ENCODE results near the gene KLRC3. TPM values are rescaled to one million over a fixed set of nuclear protein-coding genes. Genes with fewer than 3 reads are reported as not detected.

KLRC3 gene
- total and polyA plus RNA-seq, 2 donors from 2014 or later: 0.72 TPM; not detected in 1

GRCh38 chr12:10456856-10457255, 36.5 kb upstream of the KLRC3 start:
- H3K4me1 ChIP-seq (ENCODE audit: control insufficient read depth in 2 of 3, insufficient read depth in 2 of 3, low read depth in 1 of 3, low read length in 3 of 3): no peaks in the 10 kb centered on the region
- H3K36me3 ChIP-seq (ENCODE audit: control insufficient read depth in 2 of 3, insufficient read depth in 3 of 3, low read length in 3 of 3): no peaks in the 10 kb centered on the region
- no peak for TF ChIP-seq CTCF (IDR thresholded peaks at IDR 0.05; ENCODE audit: borderline replicate concordance, extremely low read depth, insufficient read depth)
- H3K9me3 ChIP-seq (ENCODE audit: control insufficient read depth in 2 of 3, insufficient read depth in 1 of 3, low read length in 3 of 3): peaks cover 0 to 2% (median 2%) of the 10 kb centered on the region in 3 donors
- no peak overlapping the region for H3K4me3 ChIP-seq (ENCODE audit: low read length in 3 of 3)
- intact Hi-C loops (cut with DNase I): no loop called here
- no peak overlapping the region for H3K9ac ChIP-seq (ENCODE audit: low read length in 3 of 3)
- FAIRE-seq (no peak), DNase-seq (no peak)
- no peaks in the 10 kb centered on the region for H3K27me3 ChIP-seq (ENCODE audit: control insufficient read depth, insufficient read depth, low read length)
- H3K27ac ChIP-seq (ENCODE audit: low read depth in 2 of 2, low read length in 2 of 2): no peak overlapping the region

- no peak overlapping the region for H3K4me3 ChIP-seq (ENCODE audit: low read length in 3 of 3)
- DNase-seq (no peak), FAIRE-seq (no peak)
- peaks cover 0 to 2% (median 0%) of the 10 kb centered on the region in 3 donors for H3K9me3 ChIP-seq (ENCODE audit: control insufficient read depth in 2 of 3, insufficient read depth in 1 of 3, low read length in 3 of 3)
- TF ChIP-seq CTCF (IDR thresholded peaks at IDR 0.05; ENCODE audit: borderline replicate concordance, extremely low read depth, insufficient read depth): no peak
- no peak overlapping the region for H3K9ac ChIP-seq (ENCODE audit: low read length in 3 of 3)
- H3K27ac ChIP-seq (ENCODE audit: low read depth in 2 of 2, low read length in 2 of 2): no peak overlapping the region
- H3K4me1 ChIP-seq (ENCODE audit: control insufficient read depth in 2 of 3, insufficient read depth in 2 of 3, low read depth in 1 of 3, low read length in 3 of 3): no peaks in the 10 kb centered on the region
- H3K36me3 ChIP-seq (ENCODE audit: control insufficient read depth in 2 of 3, insufficient read depth in 3 of 3, low read length in 3 of 3): no peaks in the 10 kb centered on the region
- intact Hi-C loops (cut with DNase I): no loop called here
- H3K27me3 ChIP-seq (ENCODE audit: control insufficient read depth, insufficient read depth, low read length): no peaks in the 10 kb centered on the region
Measured at GRCh38 chr12:10455766-10456165, 35.4 kb upstream of the KLRC3 start.

- FAIRE-seq (no peak), DNase-seq (no peak)
- H3K36me3 ChIP-seq (ENCODE audit: control insufficient read depth in 2 of 3, insufficient read depth in 3 of 3, low read length in 3 of 3): no peaks in the 10 kb centered on the region
- intact Hi-C loops (cut with DNase I): no loop called here
- H3K9ac ChIP-seq (ENCODE audit: low read length in 3 of 3): no peak overlapping the region
- H3K9me3 ChIP-seq (ENCODE audit: control insufficient read depth in 2 of 3, insufficient read depth in 1 of 3, low read length in 3 of 3): peaks cover 0 to 2% (median 0%) of the 10 kb centered on the region in 3 donors
- H3K4me1 ChIP-seq (ENCODE audit: control insufficient read depth in 2 of 3, insufficient read depth in 2 of 3, low read depth in 1 of 3, low read length in 3 of 3): no peaks in the 10 kb centered on the region
- no peaks in the 10 kb centered on the region for H3K27me3 ChIP-seq (ENCODE audit: control insufficient read depth, insufficient read depth, low read length)
- no peak overlapping the region for H3K27ac ChIP-seq (ENCODE audit: low read depth in 2 of 2, low read length in 2 of 2)
- no peak overlapping the region for H3K4me3 ChIP-seq (ENCODE audit: low read length in 3 of 3)
- no peak for TF ChIP-seq CTCF (IDR thresholded peaks at IDR 0.05; ENCODE audit: borderline replicate concordance, extremely low read depth, insufficient read depth)
Measured at GRCh38 chr12:10454531-10454930, 34.1 kb upstream of the KLRC3 start.

- Histone ChIP-seq H3K36me3 (ENCODE audit: control insufficient read depth in 2 of 3, insufficient read depth in 3 of 3, low read length in 3 of 3) (no peaks in the 10 kb centered on the region), H3K9ac (ENCODE audit: low read length in 3 of 3) (no peak within 1 kb of the TSS), H3K4me1 (ENCODE audit: control insufficient read depth in 2 of 3, insufficient read depth in 2 of 3, low read depth in 1 of 3, low read length in 3 of 3) (no peaks in the 10 kb centered on the region), H3K27me3 (ENCODE audit: control insufficient read depth, insufficient read depth, low read length) (no peaks in the 10 kb centered on the region), H3K4me3 (ENCODE audit: low read length in 3 of 3) (no peak within 1 kb of the TSS), H3K27ac (ENCODE audit: low read depth in 2 of 2, low read length in 2 of 2) (no peak within 1 kb of the TSS), H3K9me3 (ENCODE audit: control insufficient read depth in 2 of 3, insufficient read depth in 1 of 3, low read length in 3 of 3) (peaks cover 0 to 2% (median 0%) of the 10 kb centered on the region in 3 donors)
- intact Hi-C loops (cut with DNase I): no loop called here
- TF ChIP-seq CTCF (IDR thresholded peaks at IDR 0.05; ENCODE audit: borderline replicate concordance, extremely low read depth, insufficient read depth): no peak
- DNase-seq (no peak), FAIRE-seq (no peak)
Measured at GRCh38 chr12:10453156-10453555, 32.8 kb upstream of the KLRC3 start, which contains the start of gene KLRC1. TSS of gene KLRC1 (minus strand) at chr12:10453377. CDS start at chr12:10451156, 2,221 bp downstream.

Data from kidney (tissue), 14 donors.